Temporal lobe (tissue), 1 donor: Measurements from ENCODE around the gene MRPL16. TPM values are rescaled to one million over a fixed set of nuclear protein-coding genes. Genes with fewer than 3 reads are reported as not detected.

Experiments
- total RNA-seq: library from RNA; depleted of rRNA; stranded (reverse); fragments of >200 nt; gene quantifications from one replicate; pipeline ENCODE4 v1.2.3, GENCODE V29; 2014

Gene MRPL16
- total RNA-seq, 1 donor from 2014 or later, result 20.7 TPM

Other genes starting within 250 kb of the MRPL16 start
- 34.9 TPM for gene OSBP, start 195.0 kb downstream of the MRPL16 start, total RNA-seq
- gene PATL1, start 141.7 kb downstream of the MRPL16 start, total RNA-seq, result 5.7 TPM
- gene OR10V1, start 96.9 kb downstream of the MRPL16 start, total RNA-seq, result not detected
- gene STX3, start 55.4 kb downstream of the MRPL16 start, total RNA-seq, result 21.6 TPM
- not detected for gene CBLIF, start 34.7 kb upstream of the MRPL16 start, total RNA-seq
- not detected for gene TCN1, start 55.7 kb upstream of the MRPL16 start, total RNA-seq
- gene OOSP3, start 68.0 kb upstream of the MRPL16 start, total RNA-seq, result not detected
- gene OOSP1, start 127.7 kb upstream of the MRPL16 start, total RNA-seq, result 0.25 TPM
- not detected for gene OOSP4A, start 153.3 kb upstream of the MRPL16 start, total RNA-seq
- gene OOSP4B, start 206.4 kb upstream of the MRPL16 start, total RNA-seq, result not detected
- gene OOSP2, start 229.6 kb upstream of the MRPL16 start, total RNA-seq, result not detected
- 0.98 TPM for gene MS4A3, start 245.9 kb upstream of the MRPL16 start, total RNA-seq